NCI-H2029 (cell line): ENCODE measurements around the gene PPP2R3A.
A peak's percentile ranks its signal among the peaks of the same experiment; 100 is the strongest.

Source experiments
- DNase-seq: peaks from one replicate; lab custom pipeline; 2025; lab: John Stamatoyannopoulos, UW

PPP2R3A gene

DNA sequence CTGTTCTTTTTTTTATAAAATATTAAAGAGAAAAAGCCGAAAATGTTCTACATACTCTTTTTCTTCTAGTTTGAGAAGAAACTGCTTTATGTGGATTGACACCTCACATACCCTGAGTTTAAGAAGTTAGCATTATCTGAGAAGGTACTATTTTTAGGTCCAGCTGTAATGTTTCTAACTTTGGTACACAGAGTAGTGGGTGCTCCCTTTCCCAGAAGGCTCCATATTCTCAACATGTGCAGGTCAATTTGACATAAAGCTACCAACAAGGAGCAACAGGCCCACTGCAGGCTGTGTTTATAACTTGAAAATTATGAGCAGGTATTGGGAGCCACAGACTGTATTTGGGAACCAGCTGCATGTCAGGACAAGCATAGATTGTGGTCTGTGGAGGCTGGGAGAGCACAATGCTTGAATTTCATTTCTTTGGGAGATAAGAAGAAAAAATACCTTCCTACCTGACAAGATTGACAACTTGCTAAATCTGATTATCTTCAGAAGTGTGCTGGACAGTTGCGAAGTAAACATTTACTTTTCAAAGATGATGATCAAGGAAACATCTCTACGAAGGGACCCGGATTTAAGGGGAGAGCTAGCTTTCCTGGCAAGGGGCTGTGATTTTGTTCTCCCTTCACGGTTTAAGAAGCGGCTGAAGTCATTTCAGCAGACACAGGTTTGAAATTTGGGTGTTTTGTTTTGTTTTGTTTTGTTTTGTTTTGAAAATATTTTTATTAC is 57.2 kb downstream of the PPP2R3A start:
- DNase-seq: no peak

DNA sequence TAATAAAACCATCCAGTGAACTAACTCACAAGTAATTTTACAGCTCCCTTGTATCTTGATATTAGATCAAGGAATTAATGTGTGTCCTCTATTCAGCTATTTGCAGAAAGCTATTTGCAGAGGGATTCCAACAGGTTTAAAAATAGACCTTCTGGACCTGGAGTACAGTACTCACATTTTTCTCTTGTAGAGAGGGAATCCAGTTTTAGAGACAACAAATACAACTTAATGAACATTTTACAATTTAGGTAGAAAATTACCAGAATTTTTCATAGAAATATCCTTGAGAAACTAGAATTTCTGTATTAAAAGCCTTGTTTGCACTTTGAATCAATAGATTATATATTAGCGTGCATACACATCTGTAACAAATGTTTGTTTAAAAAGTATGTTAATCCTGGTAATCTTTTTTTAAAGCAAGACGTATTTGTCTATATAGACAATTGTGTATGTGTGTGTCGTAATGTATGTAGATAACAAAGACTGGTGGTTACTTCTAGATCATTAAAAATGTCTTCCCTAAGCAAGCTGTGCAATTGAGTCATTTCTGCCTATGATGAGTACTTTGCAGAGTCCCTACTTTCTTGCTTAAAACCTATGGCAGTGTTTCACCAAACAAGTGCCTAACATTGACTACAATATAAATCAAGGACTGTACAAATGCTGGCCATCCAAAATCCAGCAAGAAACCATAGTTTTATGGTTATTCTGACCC is 57.9 kb downstream of the PPP2R3A start:
- no peak for DNase-seq

GRCh38 chr3:136036306-136036705 is 70.8 kb downstream of the PPP2R3A start:
- DNase-seq: no peak

GRCh38 chr3:136038668-136039067 is 73.1 kb downstream of the PPP2R3A start:
- DNase-seq: no peak

DNA sequence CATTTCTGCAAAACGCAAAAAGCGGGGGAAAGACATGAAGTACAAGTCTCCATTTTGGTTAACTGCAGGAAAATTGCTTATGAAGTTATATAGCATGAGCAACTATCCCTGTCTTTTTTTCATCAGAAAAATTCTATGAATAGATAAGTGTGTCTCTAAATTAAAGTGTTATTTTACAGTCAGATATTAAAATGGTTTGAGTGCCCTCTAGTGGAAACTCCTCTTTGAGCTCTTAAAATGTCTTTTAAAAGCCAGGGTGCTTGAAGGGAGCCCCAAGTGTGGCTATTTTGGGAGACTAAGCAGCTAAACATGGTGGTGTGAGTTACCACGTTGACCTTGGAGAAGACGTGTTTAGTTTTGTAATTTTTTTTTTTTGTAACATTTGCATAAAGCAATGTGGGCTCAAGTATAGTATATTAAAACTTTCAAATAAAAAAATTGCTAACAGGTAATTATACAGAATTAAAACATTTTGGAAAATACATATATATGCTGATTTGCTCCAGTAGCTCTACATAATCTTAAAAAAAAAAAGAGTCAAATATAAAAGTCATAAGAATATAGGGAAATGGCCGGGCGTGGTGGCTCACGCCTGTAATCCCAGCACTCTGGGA is 77.2 kb downstream of the PPP2R3A start:
- DNase-seq: peak; percentile 29

DNA sequence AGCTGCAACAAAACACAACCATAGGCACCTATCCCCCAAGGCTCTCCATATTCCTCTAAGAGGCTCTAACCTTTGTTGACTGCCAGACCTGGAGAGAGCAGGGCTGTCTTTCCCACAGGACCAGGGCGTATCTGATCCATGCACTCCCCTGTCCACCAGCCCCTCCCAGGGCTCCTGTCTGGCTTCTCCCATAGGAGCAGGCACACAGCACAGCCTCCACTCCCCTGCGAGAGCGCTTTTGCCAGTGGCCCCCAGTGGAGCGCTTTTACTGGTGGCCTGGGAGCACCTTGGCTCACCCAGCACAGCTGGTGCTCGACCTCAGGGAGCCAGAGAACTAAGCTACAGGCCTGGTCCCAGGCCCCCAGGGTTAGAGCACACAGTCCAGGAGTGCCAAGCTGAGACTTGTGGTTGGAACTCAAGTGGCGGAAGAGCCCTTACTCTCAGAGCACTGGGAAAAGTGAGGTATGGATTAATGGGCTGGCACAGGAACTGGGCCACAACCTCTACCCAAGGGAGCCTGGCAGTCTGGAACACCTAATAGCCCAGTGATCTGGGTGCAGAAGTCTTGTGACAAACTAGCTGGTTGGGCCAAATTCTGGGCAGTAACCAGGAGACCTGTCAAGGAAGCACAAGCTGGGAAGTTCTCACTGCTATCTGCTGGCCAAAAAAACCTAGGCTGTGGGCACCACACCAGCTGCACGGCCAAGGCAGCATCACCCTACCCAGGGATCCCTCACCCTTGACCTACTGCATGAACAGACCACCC is 79.6 kb downstream of the PPP2R3A start:
- no peak for DNase-seq

DNA sequence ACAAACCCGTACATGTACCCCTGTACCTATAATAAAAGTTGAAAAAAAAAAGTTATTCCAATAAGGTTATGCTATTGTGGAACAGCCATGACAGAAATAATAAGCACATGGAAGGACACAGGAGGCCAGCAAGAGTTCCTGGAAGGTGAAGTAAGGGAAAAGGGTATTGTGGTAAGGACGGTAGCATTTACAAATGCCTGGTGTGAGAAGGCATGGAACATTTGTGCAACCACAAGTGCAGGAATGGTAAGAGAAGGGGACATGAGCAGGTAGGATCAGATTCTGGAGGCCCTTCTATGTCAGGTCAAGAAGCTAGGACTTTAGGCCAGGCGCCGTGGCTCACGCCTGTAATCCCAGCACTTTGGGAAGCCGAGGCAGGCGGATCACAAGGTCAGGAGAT is 82.5 kb downstream of the PPP2R3A start:
- no peak for DNase-seq

- DNase-seq: no peak
Observed at GRCh38 chr3:136050250-136050649, 84.7 kb downstream of the PPP2R3A start.

GRCh38 chr3:136055491-136055890 is 90.0 kb downstream of the PPP2R3A start:
- no peak for DNase-seq

DNA sequence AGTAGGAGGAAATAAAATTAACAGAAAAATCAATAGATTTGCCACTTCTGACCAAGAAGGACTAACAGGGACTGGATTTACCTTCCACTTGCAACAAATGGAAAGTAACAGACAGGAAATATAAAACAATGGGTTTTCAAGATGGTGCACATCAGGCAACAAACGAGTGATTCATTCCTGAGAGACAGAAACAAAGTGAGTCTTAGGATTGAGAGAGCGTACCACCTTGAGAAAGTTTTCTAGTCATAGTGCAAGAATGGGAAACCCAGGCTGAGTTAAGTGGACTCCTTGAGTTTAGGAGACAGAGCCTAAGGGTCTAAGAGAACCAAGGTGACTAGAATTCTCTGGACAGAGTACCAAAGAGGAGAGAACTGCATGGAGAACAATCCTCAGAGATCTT is 101.7 kb downstream of the PPP2R3A start:
- DNase-seq: no peak

DNA sequence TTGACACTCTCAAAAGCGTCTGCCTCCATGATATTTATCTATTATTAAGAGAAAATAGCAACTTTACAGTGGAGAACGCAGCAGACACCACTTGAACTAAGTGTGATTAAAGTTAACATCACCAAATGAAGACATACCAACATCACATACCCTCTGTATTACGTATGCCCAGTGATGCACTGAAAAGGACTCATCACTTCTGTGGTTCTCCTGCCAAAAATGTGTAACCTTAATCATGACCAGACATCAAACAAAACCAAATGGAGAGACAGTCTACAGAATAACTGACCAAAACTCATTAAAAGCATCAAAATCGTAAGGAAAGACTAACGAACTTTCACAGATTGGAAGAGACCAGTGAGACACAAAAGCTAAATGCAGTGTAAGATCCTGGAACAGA is 103.2 kb downstream of the PPP2R3A start:
- no peak for DNase-seq

DNA sequence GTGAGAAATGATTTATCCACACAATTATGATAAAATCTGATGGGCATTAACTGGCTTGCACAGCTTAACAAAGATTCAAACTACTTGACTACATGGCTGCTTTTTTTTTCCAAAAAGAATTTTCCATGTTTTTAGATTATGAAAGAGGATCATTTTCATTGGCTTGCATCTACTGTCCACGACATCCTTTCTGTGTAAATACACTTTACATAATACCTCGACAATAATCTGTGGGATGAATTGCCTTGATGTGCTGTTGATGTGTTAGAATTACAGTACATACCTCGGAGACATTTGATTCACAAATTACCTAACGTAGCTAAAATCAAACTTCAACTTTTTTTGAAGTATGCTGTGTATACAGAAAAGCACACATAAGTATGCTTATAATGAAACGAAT is 104.4 kb downstream of the PPP2R3A start:
- DNase-seq: no peak

- no peak for DNase-seq
Observed at GRCh38 chr3:136070334-136070733, 104.8 kb downstream of the PPP2R3A start.

DNA sequence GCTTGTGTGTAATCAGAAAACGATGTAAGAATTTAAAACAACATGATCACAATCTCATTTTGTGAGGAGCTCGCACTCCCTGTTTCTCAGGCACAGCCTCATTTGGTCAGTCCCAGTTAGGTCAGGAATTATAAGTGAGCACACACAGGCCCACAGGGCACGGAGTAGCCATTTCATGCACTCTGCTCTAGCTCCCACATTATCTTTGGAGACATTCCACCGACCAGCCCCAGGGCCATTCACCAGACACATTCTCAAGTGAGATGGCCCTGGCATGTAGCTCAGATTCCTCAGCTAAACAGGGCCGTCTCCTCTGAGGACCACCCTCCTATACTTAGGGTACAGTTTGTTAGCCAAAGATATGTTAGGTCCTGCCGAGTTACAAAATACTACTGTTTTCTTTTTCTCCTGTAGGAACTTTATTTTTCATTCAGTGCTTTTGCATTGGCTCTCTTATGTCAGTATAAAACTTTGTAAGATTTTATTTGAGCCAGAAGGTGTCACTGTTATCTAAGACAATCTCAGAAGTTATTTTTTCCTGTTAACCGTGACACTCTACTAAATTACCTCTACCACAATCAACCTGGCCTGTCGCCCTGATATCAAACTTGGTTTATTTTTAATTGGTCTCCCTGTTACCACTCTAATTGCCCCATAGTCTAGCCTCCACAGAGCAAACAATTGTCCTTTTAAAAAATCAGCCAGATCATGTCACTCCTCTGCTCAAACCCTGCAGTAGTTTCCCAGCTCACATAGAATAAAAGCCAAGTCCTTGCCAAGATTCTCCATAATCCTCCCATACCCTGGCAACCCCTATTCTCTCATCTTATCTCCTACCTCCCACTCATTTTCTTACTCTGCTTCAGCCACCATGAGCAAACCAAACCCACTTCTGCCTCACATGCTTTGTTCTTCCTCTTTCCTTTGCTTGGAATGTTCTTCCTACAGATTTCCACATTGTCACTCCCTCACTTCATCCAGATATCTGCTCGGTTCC is 105.7 kb downstream of the PPP2R3A start:
- DNase-seq: no peak

GRCh38 chr3:136074546-136075170 is 109.1 kb downstream of the PPP2R3A start:
- DNase-seq: no peak

- DNase-seq: peak; percentile 59
Observed at GRCh38 chr3:136075218-136075808, 109.8 kb downstream of the PPP2R3A start.

DNA sequence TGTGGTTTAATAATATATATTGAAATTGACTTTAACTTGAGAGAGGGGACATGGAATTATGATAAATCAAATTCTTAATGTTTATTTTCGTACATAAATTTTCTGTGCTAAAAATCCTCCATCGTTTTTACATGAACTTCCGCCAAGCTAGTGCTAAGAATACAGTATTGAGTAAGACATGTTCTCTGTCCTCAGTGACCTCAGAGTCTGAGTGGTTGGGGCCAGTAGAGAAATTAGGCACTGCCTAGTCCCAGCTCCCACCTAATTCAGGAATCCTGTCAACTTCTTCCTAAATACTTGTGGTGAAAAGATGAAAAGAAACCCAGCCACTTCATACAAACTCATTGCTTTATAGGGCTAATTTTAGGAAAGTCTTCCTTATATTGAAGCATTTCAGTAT is 110.3 kb downstream of the PPP2R3A start:
- no peak for DNase-seq

DNA sequence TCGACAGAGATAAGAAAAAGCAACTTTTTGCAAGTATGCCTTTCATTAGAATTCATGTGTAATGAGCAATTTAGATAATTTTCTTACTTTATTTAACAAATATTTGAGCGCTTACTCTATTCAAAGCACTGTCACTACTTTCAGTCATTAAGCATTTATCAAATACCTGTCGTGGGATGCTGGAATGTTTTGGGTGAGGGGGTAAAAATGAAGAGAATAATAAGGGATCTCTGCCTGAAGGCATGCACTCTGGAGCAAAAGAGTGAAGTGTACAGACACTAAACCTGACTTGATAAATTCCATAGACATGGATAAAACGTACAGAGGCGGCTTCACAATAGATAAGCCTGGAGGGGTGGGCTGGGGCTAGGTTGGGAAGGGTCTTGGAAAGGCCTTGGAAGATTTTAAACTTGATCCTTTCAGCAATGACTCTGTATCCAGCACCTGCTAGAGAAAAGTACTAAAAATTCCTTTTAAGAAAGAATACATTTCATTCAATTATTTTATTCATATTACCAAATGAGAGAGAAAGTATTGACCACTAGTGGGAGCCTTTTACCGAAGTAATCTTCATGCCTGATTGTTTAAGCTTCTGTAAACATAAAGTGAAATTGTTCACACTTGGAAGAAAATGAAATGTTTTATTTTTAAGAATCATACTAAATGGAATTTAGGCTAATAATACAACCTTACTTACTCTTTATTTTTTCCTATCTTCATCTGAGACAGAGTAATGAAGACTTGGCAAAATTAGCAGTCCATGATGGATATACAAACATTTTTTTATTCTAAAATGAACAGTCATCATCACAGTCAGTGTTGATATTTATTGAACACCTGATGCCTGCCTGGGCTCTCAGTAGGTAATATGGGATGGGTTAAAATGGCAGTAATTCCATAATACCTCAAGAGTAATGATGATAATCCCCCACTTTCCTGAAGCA is 113.2 kb downstream of the PPP2R3A start:
- no peak for DNase-seq
